Kidney epithelial cell (primary cell): ENCODE measurements around the gene AIF1L. TPM values are rescaled to one million over a fixed set of nuclear protein-coding genes. Genes with fewer than 3 reads are reported as not detected.

Source experiments
- DNase-seq: peaks from one replicate; pipeline ENCODE4 v3.0.0-alpha.2; 2010; ENCODE audit warnings: low read depth
- H3K27me3 ChIP-seq: 2 replicates; pipeline ENCODE4 v1.6.0; 2011; ENCODE audit warnings: low read length; ENCODE audit not compliant: control insufficient read depth, insufficient read depth
- H3K36me3 ChIP-seq: 2 replicates; pipeline ENCODE4 v1.5.1; 2011; ENCODE audit warnings: low read length; ENCODE audit not compliant: control insufficient read depth, insufficient read depth
- H3K4me3 ChIP-seq: 2 replicates; pipeline ENCODE4 v1.5.1; 2011; ENCODE audit warnings: low read depth, mild to moderate bottlenecking, control low read depth, low read length
- CTCF ChIP-seq: IDR thresholded peaks from 2 replicates; pipeline ENCODE4 v1.5.1; 2011; ENCODE audit warnings: mild to moderate bottlenecking, moderate library complexity, low read length, control low read depth, inconsistent platforms; ENCODE audit not compliant: insufficient read depth, poor library complexity, severe bottlenecking
- total RNA-seq: library from RNA; depleted of rRNA; stranded (reverse); fragments of >200 nt; gene quantifications from 2 replicates; pipeline ENCODE4 v1.2.3, GENCODE V29; 2015

Gene AIF1L
- 50.7 and 58.4 TPM in 2 replicates for total RNA-seq

DNA sequence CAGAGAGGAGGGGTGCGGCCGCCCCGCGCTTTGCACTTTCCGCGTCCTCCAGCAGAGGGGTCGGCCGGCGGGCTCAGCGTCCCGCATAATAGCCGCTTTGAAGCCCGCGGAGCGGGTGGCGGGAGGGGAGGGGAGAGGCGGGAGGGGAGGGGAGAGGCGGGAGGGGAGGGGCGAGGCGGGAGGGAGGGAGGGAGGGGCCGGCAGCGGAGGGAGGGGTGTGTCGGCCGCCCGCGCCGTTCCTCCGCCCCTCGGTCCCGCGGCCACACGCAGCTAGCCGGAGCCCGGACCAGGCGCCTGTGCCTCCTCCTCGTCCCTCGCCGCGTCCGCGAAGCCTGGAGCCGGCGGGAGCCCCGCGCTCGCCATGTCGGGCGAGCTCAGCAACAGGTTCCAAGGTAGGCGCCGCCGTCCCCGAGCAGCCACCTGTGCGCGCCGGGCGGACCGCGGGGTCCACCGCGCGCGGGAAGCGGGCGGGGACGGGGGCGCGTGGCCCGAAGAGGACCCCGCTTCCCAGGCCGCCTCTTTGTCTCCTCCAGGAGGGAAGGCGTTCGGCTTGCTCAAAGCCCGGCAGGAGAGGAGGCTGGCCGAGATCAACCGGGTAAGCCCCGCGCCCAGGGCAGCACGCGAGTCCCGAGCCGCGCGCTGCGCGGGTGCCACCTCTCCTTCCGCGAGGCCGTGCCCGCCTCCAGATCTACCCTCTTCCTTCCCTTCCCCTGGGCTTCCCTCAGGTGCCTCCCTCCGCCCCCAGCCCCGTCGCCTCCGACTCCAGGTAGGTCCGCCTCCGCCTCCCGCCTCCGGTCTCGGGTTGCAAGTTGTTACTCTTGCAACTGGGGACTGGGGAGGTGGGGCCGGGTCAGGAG lies at the start of gene AIF1L:
Gene AIF1L (plus strand): TSS at position 263 of the 857 bp plus-strand sequence. CDS start 99 bp downstream, at position 362.
- Histone ChIP-seq H3K36me3 (no peaks in the 10 kb centered on the region), H3K27me3 (peaks cover 11% of the 10 kb centered on the region), H3K4me3 (peak within 1 kb of the TSS; percentile 66)
- no peak for DNase-seq
- TF ChIP-seq CTCF, result peak; percentile 36

DNA sequence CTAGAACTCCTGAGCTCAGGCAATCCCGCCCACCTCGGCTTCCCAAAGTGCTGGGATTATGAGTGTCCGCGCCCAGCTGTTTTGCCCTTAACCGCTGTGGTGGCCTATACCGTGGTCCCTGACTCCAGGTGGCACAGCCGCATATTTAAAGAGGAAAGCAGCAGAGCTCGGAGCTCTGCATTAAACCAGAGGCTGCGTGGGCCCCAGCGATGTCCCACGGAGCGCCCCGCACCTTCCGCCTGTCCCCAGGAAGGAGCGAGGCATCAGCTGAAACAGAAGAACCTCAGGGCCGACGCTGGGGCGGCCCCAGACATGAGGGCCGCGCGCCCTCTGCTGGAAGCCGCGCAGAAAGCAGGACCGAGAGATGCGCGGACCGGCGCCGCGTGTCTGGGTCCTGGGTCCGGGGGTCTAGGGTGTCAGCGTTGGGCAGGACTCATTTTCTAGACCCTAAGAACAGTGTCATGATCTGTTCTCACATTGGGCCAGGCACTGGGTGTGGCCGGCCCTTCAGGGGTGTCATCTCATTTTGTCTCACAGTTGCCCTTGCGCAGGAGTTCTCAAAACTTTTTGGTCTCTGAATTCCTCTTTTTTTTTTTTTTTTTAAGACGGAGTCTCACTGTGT lies 49.6 kb upstream of the AIF1L start:
- H3K36me3 ChIP-seq, result no peaks in the 10 kb centered on the region
- peak; percentile 98 for TF ChIP-seq CTCF
- no peak overlapping the region for H3K4me3 ChIP-seq
- peak; percentile 1 for DNase-seq
- H3K27me3 ChIP-seq, result peaks cover 3% of the 10 kb centered on the region

DNA sequence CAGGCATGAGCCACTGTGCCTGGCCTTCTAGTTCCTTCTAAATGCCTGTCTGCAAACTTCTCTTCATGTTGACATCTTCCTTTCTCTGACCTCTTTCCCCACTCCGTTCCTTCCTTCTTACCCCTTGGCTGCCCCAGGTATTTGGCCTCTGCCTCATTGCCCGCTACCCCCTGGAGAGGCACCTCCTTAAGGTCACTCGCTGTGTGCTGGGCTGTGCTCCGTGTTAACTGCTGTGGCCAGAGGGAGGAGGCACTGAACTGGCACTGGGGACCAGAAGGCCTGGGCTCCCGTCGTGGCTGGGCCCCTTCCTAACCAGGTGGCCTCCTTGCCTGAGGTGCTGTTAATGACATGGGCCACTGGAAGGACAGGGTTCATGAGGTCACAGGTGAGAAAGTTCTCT lies 48.0 kb upstream of the AIF1L start:
- Histone ChIP-seq H3K4me3 (no peak overlapping the region), H3K36me3 (no peaks in the 10 kb centered on the region), H3K27me3 (peaks cover 8% of the 10 kb centered on the region)
- DNase-seq, result no peak
- TF ChIP-seq CTCF, result no peak

DNA sequence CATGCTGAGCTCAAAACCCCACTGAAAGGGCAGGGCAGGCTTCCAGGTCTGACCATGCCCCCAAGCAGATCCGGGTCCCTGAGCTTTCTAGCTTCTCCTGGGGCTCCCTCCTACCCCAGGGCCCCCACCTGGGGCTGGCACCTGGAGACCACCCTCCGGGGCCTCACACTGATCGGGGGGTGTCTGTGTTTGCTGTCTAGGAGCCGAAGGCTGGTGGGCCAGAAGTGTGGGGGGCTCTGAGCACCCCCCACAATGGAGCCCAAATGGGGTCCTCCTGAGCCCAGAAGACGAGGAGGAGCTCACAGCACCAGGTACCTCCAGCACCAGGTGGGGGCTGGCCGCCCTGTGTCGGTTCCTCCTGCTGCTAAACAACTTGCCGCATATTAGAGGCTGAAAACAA lies 47.5 kb upstream of the AIF1L start:
- no peak for DNase-seq
- no peak for TF ChIP-seq CTCF
- Histone ChIP-seq H3K27me3 (peaks cover 8% of the 10 kb centered on the region), H3K4me3 (no peak overlapping the region), H3K36me3 (no peaks in the 10 kb centered on the region)

GRCh38 chr9:131049829-131050715 lies 46.3 kb upstream of the AIF1L start:
- no peaks in the 10 kb centered on the region for H3K36me3 ChIP-seq
- H3K27me3 ChIP-seq, result peaks cover 10% of the 10 kb centered on the region
- H3K4me3 ChIP-seq, result no peak overlapping the region
- no peak for DNase-seq
- TF ChIP-seq CTCF, result no peak
